NCI-H460 (cell line): ENCODE measurements around the gene KLK2. TPM values are rescaled to one million over a fixed set of nuclear protein-coding genes. Genes with fewer than 3 reads are reported as not detected.

ENCODE experiments used
- DNase-seq: peaks from one replicate; pipeline ENCODE4 v3.0.0-alpha.2; 2016; ENCODE audit warnings: low read depth; ENCODE audit errors: extremely low read depth
- total RNA-seq: library from RNA; depleted of rRNA; stranded (reverse); fragments of >200 nt; shearing (Covaris generic); gene quantifications from 2 replicates; pipeline ENCODE4 v1.2.3, GENCODE V29; 2014

The KLK2 gene
- total RNA-seq, 1 experiment from 2014 or later = not detected

- DNase-seq = no peak
Observed at GRCh38 chr19:50844296-50844935, 28.8 kb upstream of the KLK2 start.

DNA sequence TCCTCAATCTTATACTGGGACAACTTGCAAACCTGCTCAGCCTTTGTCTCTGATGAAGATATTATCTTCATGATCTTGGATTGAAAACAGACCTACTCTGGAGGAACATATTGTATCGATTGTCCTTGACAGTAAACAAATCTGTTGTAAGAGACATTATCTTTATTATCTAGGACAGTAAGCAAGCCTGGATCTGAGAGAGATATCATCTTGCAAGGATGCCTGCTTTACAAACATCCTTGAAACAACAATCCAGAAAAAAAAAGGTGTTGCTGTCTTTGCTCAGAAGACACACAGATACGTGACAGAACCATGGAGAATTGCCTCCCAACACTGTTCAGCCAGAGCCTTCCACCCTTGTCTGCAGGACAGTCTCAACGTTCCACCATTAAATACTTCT lies 22.5 kb upstream of the KLK2 start:
- DNase-seq = no peak

DNA sequence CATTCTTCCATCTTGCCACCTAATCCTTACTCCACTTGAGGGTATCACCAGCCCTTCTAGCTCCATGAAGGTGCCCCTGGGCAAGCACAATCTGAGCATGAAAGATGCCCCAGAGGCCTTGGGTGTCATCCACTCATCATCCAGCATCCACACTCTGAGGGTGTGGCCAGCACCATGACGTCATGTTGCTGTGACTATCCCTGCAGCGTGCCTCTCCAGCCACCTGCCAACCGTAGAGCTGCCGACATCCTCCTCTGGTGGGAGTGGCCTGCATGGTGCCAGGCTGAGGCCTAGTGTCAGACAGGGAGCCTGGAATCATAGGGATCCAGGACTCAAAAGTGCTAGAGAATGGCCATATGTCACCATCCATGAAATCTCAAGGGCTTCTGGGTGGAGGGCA lies 21.6 kb upstream of the KLK2 start:
- no peak for DNase-seq

- DNase-seq = no peak
Observed at GRCh38 chr19:50854636-50855410, 18.4 kb upstream of the KLK2 start, which contains the start of gene KLK3. Gene KLK3 (plus strand): TSS chr19:50854915. CDS start chr19:50854956, 41 bp downstream.

DNA sequence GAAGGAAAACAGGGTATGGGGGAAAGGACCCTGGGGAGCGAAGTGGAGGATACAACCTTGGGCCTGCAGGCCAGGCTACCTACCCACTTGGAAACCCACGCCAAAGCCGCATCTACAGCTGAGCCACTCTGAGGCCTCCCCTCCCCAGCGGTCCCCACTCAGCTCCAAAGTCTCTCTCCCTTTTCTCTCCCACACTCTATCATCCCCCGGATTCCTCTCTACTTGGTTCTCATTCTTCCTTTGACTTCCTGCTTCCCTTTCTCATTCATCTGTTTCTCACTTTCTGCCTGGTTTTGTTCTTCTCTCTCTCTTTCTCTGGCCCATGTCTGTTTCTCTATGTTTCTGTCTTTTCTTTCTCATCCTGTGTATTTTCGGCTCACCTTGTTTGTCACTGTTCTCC lies 15.9 kb upstream of the KLK2 start:
- DNase-seq = no peak

DNA sequence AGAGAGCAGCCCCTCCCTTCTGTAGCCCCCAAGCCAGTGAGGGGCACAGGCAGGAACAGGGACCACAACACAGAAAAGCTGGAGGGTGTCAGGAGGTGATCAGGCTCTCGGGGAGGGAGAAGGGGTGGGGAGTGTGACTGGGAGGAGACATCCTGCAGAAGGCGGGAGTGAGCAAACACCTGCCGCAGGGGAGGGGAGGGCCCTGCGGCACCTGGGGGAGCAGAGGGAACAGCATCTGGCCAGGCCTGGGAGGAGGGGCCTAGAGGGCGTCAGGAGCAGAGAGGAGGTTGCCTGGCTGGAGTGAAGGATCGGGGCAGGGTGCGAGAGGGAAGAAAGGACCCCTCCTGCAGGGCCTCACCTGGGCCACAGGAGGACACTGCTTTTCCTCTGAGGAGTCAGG lies 14.4 kb upstream of the KLK2 start:
- DNase-seq = no peak

DNA sequence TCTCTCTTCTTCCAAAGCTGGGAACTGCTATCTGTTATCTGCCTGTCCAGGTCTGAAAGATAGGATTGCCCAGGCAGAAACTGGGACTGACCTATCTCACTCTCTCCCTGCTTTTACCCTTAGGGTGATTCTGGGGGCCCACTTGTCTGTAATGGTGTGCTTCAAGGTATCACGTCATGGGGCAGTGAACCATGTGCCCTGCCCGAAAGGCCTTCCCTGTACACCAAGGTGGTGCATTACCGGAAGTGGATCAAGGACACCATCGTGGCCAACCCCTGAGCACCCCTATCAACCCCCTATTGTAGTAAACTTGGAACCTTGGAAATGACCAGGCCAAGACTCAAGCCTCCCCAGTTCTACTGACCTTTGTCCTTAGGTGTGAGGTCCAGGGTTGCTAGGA lies 13.4 kb upstream of the KLK2 start:
- no peak for DNase-seq

DNA sequence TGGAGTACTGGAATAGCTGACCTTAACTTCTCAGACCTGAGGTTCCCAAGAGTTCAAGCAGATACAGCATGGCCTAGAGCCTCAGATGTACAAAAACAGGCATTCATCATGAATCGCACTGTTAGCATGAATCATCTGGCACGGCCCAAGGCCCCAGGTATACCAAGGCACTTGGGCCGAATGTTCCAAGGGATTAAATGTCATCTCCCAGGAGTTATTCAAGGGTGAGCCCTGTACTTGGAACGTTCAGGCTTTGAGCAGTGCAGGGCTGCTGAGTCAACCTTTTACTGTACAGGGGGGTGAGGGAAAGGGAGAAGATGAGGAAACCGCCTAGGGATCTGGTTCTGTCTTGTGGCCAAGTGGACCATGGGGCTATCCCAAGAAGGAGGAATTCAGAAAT lies 12.2 kb upstream of the KLK2 start:
- no peak for DNase-seq

DNA sequence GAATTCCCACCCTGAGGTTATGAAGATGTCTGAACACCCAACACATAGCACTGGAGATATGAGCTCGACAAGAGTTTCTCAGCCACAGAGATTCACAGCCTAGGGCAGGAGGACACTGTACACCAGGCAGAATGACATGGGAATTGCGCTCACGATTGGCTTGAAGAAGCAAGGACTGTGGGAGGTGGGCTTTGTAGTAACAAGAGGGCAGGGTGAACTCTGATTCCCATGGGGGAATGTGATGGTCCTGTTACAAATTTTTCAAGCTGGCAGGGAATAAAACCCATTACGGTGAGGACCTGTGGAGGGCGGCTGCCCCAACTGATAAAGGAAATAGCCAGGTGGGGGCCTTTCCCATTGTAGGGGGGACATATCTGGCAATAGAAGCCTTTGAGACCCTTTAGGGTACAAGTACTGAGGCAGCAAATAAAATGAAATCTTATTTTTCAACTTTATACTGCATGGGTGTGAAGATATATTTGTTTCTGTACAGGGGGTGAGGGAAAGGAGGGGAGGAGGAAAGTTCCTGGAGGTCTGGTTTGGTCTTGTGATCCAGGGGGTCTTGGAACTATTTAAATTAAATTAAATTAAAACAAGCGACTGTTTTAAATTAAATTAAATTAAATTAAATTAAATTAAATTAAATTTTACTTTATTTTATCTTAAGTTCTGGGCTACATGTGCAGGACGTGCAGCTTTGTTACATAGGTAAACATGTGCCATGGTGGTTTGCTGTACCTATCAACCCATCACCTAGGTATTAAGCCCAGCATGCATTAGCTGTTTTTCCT lies 11.5 kb upstream of the KLK2 start:
- DNase-seq = no peak

GRCh38 chr19:50869479-50869878 lies 3.8 kb upstream of the KLK2 start:
- no peak for DNase-seq

DNA sequence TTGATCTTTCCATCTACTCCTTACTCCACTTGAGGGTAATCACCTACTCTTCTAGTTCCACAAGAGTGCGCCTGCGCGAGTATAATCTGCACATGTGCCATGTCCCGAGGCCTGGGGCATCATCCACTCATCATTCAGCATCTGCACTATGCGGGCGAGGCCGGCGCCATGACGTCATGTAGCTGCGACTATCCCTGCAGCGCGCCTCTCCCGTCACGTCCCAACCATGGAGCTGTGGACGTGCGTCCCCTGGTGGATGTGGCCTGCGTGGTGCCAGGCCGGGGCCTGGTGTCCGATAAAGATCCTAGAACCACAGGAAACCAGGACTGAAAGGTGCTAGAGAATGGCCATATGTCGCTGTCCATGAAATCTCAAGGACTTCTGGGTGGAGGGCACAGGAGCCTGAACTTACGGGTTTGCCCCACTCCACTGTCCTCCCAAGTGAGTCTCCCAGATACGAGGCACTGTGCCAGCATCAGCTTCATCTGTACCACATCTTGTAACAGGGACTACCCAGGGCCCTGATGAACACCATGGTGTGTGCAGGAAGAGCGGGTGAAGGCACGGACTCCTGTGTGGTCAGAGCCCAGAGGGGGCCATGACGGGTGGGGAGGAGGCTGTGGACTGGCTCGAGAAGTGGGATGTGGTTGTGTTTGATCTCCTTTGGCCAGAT lies 2.7 kb upstream of the KLK2 start:
- no peak for DNase-seq

- DNase-seq = no peak
Observed at GRCh38 chr19:50874211-50874610, 972 bp downstream of the KLK2 start.

DNA sequence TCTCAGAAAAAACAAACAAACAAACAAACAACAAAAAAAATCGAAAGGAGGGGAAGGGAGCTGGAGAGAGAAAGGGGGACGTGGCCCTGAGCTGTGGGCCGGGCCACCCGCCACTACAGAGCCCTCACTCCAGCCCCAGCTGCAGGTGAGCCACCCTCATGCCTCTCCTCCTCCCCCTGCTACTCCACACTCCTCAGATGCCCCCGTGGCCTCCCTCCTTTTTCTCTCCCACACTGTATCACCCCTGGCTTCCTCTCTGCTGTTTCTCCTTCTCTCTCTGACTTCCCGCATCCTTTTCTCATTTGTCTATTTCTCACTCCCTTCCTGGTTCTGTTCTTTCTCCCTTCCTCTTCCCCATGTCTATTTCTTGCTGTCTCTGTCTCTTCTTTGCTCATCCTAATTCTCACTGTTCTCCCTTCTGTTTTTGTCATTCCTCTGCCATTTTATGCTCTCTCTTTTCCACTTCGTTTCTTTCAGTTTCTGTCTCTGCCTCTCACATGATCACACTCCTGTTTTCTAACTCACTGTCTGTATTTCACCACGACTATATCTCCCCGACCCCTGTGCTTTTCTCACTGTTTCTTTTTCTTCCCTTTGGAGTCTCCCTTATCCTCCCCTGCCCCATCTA lies 2.7 kb downstream of the KLK2 start:
- no peak for DNase-seq

GRCh38 chr19:50876456-50876855 lies 3.2 kb downstream of the KLK2 start:
- DNase-seq = no peak

- DNase-seq = no peak
Observed at GRCh38 chr19:50877338-50877737, 4.1 kb downstream of the KLK2 start.

GRCh38 chr19:50878851-50879250 lies 5.6 kb downstream of the KLK2 start:
- DNase-seq = no peak

- no peak for DNase-seq
Observed at GRCh38 chr19:50880241-50880640, 7.0 kb downstream of the KLK2 start.

GRCh38 chr19:50882188-50882587 lies 8.9 kb downstream of the KLK2 start:
- DNase-seq = no peak

- no peak for DNase-seq
Observed at GRCh38 chr19:50889638-50890037, 16.4 kb downstream of the KLK2 start.

GRCh38 chr19:50890422-50891252 lies 17.4 kb downstream of the KLK2 start:
- DNase-seq = no peak
